IPS-NIHi11 (cell line): ENCODE data around the gene CDV3.
"Not testable (repeated sequence)": the region's sequence is repeated elsewhere in the genome, so short reads cannot be mapped to it uniquely, and the experiment has no call there.

Experiments used
- DNase-seq: peaks from one replicate; pipeline ENCODE4 v3.0.0; 2012; ENCODE audit warnings: mixed read lengths, low spot score

CDV3 gene, protein sequence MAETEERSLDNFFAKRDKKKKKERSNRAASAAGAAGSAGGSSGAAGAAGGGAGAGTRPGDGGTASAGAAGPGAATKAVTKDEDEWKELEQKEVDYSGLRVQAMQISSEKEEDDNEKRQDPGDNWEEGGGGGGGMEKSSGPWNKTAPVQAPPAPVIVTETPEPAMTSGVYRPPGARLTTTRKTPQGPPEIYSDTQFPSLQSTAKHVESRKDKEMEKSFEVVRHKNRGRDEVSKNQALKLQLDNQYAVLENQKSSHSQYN

DNA sequence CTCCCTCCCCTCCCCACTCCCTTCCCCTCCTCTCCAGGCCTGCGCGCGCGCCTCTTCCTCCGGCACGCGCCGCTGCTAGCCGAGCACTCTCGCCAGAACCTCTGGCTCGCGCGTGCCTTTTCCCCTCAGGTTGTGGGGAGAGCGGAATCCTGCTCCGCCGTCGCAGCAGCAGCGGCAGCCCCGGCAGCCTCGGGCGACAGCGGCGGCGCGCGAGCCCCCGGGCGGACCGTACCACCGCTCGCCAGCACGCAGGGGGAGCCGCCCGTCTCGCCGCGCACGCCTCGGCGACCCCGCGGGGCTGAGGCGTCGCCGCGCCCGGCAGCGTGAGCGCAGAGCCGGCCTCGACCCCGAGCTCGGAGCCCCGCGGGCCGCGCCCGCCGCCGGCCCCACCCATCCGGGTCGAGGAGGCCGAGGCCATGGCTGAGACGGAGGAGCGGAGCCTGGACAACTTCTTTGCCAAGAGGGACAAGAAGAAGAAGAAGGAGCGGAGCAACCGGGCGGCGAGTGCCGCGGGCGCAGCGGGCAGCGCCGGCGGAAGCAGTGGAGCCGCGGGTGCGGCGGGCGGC lies at the start of gene CDV3:
TSS of gene CDV3 (plus strand) at position 58 of the 566 bp plus-strand sequence. CDS start at position 417, 359 bp downstream.
- DNase-seq = peak; percentile 66

DNA sequence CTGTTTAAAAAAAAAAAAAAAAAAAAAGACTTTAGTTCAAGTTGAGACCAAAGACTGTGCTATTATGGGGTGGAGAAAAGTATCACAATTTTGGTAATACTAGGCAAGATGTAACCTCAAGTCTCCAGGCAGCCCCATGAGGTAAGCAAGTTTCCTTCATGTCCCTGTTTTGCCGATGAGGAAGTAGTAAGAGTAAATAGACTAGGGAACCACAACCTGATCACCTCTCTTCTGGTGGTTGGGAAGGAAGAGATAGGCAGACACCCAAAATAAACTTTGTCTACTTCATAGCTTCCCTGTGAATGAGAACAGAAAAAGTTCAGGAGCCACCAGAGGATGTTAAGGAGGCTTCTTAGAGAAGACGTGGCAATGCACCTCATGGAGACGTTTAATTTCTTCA lies 49.7 kb upstream of the CDV3 start:
- DNase-seq = not testable (repeated sequence)

DNA sequence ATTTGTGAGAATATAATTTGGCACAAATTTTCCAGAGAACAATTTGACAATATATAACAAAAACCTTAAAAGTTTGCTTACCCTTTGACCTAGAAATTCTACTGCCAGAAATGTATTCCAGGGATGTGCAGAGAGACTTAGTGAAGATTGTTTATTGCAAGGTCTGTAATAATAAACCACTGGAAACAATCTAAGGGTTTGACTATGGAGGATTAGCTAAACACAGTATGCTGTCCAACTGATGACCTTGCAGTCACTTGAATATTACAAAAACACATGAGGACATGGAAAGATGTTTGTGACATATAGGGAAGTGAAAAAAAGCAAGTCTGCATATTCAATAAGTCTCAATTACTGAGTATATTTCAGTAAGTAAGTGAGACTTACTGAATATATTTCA lies 48.1 kb upstream of the CDV3 start:
- no peak for DNase-seq

DNA sequence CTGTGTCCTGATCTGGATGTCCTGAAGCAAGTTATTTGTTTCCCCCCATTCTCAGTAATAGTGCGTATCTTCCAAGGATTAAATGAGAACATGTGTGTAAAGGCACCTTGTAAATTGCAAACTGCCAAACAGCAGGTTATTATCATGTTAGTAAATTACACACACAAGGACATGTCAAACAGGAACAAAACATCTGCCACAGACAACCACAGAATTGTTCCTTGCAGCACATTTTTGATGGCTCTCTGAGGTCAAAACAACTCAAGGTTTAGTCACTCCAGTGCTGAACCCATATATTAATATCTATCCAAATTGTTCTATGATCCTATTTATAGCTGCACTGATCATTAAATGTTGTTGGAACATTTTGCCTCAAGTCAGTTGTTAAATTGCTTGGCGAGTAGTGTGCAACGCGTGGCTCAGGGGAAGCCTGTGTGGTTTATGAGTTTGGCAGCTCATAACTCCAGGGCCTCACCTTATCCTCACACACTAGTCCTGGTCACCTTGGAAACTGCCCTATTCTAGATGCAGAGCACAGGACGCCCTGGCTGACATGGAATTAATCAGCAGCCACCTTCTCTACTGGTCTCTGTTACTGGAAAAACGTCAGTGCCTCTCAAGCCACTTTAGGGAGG lies 46.3 kb upstream of the CDV3 start:
- no peak for DNase-seq

DNA sequence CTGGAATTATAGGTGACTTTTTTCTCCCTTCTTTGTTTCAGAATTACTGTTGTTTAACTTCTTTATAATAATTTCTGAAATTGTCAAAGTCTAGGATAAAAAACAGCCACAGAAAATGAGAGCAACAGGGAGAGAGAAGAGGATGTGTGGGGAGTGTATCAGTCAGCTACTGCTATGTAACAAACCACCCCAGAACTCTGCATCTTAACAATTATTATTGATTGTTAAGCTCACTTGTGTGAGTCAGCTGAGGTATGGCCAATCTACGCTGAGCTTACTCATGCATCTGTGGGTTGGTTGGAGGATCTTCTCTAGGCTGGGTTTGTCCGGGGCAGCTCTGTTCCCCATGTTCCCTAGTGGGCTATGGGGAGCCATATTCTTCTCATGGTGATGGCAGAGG lies 43.7 kb upstream of the CDV3 start:
- no peak for DNase-seq

DNA sequence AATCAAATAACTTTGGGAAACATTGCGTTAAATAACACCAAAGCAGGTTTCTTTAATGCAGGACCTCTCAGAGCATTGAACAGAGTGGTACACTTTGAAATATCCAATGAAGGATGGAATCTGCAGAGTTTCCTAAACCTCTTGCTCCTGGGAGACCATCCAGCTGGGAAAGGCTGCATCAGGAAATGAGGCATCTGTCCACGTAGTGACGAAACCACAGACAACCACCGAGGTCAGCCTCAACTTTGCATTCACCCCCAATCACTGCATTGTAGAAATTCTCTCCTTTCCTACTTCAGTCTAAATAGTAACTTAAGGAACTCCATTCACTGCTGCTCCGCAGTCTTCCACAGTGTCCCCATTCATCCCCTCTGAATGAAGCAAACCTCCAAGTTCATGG lies 41.5 kb upstream of the CDV3 start:
- no peak for DNase-seq

DNA sequence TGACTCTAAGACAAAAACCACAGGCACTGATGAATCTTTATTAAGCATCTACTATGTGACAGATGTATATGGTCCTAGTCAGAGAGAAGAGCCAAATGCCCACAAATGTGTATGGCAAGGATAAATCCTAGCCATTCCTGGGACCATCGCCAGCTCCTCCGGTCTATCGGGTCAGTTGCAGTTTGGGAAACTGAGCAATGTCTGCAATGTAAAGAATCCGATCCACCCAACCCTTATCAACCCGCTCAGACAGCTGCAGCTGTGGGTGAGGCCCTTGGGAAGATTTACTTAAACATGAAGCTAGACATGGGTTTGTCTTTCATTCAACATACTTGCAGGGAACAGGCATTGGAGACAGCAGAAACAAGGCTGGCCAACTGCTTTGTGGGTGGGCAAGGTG lies 40.5 kb upstream of the CDV3 start:
- DNase-seq = no peak

DNA sequence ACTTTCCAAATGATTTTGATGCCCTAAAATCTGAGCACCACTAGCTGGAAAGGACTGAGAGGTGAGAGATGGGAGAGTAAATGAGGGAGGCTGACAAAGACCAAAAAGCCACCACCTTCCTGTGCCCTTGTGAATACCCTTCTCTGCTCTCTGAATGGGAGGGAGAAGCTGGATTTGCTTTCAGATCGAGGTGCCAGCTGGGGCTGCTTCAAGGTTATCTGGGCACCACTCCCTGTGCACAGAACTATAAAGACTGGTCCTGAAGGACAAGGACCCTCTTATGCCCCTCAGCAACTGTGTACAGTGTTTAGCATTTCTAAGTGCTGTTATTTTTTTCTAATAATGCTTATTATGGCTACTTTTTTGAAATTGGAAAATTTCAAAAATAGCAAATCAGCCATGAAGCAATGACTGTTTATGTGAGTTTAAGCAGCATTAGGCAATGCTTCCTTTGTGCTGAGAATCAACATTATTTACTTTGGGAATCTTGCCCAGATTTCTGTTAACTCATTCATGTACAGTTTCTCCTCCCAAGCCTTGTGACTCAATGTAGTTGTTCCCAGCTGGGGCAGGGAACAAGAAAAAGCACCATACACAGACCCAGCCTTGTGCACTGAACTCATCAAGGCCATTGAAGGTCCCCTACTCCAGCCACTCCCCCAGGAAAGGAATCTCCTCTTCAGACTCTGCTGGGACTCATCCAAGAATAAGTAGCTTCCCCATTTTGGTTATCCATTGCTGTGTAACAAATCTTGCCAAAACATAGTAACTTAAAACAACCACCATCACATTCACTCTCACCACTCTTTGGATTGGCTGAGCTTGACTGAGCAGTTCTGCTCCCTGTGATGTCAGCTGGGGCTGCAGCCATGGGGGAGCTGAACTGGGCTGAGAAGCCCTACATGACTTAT lies 37.3 kb upstream of the CDV3 start:
- DNase-seq = no peak

DNA sequence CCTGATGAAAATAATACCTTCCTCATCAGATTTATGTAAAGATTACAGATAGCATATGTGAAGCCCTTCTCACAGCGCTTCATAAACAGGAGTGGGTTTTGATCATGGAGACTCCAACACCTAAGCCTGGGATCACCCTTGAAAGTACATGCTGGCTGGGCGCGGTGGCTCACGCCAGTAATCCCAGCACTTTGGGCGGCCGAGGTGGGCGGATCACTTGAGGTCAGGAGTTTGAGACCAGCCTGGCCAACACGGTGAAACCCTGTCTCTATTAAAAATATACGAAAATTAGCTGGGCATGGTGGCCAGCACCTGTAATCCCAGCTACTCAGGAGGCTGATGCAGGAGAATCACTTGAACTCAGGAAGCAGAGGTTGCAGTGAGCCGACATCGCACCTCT lies 36.4 kb upstream of the CDV3 start:
- not testable (repeated sequence) for DNase-seq

DNA sequence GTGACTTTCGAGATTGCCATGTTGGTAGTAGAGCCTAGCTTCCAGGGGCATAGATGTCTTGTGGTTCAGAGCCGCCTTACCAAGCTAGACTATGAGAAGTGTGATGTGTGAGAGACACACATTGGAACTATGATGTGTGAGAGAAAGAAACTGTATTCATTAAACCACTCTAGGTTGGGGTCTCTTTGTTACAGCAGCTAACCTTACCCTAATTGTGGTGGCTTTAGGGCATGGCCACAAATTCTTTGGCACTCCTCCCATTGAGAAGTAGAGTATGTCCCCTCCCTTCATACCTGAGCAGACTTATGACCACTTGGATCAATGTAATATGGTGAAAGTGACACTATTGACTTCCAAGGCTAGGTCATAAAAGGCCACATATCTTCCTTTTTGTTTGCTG lies 35.3 kb upstream of the CDV3 start:
- no peak for DNase-seq

DNA sequence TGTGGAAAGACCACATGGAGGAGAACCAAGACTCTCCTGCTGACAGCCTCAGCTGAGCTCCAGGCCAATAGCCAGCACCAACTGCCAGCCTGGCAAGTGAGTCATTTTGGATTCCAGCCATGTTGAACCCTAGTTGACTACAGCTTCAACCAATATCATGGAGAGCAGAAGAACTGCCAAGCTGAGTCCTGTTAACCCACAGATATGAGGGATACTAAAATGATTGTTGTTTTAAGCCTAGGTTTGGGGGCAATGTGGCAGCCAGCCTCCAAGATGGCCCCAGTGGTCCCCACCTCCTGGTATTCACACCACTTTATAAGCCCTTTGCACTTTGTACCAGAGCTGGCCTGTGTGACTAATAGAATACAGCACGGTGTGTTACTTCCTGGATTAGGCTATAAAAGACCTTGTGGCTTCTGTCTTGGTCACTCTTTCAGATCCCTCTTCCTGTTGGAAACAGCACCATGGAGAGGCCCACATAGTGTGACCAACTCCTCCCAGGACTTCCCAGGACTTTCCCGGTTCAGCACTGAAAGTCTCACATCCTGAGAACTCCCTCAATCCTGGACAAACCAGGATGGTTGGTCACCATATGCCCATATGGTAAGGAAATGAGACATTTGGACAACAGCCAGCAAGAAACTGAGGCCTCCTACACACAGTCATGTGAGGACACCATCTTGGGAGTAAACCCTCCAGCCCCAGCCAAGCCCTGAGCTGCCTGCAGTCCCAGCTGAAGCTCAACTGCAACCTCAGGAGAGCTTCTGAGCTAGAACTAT lies 32.4 kb upstream of the CDV3 start:
- no peak for DNase-seq

DNA sequence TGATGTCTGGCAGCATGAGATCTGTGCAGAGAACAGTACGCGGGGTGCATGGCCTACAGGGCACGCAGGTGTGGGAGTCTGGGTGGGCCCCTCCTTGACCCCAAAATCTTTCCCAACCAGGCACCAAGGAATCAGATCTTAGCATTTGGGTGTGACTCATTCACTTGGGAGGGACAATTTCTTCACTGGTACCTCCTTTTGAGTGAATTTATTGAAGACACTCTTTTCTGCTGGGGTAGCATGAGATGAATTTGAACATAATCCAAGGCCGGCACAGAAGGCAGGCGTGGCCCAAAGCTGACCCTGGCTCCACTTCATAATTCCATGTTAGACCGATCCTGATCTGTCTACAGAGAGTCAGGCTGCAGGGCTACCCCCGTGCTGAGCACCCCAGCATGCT lies 30.6 kb upstream of the CDV3 start:
- no peak for DNase-seq

DNA sequence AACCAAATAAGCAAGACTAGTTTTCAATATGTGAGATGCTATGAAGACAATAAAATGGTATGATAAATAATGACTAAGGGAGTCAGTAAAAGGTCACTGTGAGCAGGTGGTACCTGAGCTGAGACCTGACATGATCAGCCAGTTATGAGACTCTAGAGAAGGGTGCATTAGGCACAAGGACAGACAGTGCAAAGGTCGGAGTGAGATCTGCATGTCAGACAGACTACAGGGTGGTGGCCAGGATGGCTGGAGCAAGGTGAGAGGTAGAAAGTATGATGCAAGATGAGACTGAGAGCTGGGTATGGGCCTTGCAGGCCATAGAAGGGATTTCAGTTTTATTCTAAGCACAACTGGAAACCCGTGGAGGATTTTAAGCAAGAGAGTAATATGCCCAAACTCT lies 28.5 kb upstream of the CDV3 start:
- not testable (repeated sequence) for DNase-seq

DNA sequence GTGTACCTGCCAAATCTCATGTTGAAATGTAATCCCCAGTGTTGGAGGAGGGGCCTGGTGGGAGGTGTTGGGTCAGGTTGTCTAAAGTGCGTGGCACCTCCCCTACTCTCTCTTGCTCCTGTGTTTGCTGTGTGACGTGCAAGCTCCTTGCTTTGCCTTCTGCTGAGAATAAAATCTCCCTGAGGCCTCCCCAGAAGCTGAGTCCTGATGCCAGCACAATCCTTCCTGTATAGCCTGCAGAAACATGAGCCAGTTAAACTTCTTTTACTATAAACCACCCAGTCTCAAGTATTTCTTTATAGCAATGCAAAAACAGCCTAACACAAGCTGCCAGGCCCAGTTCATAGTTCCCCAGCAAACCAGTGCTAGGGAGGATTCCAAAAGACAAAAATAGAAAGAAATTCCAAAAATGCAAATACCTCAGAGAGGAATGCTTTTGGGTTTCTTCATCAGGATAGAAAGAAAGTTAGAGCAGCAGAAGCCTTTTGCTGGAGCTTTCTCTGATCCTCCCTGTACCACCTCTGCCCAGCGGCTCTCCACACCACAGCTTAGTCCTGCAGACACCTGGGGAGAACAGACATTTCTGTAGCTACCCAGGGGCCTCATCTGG lies 25.9 kb upstream of the CDV3 start:
- no peak for DNase-seq

DNA sequence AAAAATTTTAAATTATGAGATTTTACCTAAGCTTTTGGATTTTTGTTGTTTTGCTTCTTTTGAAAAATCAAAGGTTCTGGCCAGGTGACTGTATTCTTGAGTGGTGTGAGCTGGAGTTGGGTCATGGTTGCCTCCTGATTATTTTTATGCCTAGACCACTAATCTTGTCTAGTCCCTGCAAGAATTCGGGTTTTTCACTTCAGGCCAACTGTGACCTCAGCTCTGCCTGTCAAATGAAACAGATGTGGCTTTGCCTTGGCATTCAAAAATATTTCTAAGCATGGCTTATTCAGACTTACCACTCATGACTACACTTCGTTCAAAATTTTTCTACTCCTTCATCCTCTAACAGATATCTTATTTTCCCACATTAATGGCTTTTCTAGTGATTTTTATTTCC lies 25.4 kb upstream of the CDV3 start:
- no peak for DNase-seq

DNA sequence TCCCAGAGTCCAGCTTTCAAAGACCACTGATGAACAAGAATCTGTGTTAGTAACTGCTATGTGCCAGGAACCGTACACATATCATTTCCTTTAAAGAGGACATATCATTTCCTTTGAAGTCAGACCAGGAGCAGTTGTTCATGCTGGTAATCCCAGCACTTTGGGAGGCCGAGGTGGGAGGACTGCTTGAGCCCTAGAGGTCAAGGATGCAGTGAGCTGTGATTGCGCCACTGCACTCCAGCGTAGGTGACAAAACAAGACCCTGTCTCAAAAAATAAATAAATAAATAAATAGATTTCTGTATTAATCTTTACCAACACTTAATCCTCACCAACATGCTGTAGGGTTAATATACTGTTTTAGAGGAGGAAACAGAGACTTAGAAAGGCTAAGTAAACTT lies 23.9 kb upstream of the CDV3 start:
- no peak for DNase-seq

DNA sequence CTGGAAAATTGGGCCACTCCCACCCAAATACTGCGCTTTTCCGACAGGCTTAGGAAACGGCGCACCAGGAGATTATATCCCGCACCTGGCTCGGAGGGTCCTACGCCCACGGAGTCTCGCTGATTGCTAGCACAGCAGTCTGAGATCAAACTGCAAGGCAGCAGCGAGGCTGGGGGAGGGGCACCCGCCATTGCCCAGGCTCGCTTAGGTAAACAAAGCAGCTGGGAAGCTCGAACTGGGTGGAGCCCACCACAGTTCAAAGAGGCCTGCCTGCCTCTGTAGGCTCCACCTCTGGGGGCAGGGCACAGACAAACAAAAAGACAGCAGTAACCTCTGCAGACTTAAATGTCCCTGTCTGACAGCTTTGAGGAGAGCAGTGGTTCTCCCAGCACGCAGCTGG lies 21.9 kb upstream of the CDV3 start:
- not testable (repeated sequence) for DNase-seq

DNA sequence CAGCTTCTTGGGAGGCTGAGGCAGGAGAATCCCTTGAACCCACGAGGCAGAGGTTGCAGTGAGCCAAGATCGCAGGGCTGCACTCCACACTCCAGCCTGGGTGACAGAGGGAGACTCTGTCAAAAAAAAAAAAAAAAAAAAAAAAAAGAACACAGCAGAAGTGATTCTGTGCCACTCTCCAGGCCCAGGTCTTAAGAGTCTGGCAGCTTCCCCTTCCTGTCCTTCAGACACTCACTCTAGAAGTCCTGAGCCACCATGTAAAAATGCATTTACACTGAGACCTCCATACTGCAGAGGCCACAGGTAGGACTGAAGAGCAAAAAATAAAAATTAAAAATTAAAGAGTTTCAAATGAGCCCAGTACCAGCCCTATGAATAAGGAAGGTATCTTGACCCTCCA lies 11.8 kb upstream of the CDV3 start:
- no peak for DNase-seq

DNA sequence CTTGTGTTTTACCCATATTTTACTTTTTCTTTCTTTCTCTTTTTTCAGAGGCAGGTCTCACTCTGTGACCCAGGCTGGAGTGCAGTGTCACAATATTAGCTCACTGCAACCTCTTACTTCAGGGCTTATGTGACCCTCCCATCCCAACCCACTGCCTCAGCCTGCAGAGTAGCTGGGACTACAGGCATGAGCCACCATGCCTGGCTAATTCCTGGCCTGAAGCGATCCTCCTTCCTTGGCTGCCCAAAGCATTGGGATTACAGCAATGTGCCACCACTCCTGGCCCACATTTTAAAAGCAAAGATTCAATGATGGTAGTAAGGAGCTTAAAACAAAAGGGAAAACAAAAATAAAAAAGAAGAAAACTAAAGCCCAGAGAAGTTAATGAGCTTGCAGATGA lies 11.1 kb upstream of the CDV3 start:
- DNase-seq = no peak

DNA sequence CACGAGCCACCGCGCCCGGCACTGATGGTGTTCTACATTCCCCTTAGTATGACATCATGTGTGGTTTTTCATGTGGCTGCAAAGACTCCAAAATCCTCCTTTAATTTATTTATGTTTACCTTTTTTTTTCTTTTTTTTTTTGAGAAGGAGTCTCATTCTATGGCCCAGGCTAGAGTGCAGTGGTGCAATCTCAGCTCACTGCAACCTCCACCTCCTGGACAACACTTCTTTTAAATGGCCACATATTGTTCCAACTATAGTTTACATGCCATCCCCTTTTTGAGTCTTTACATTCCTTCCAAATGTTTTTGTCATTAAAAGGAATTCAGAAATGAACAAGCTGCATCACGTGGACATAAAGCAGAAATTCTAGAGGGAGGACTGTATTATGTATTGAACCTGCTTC lies 10.3 kb upstream of the CDV3 start:
- no peak for DNase-seq

DNA sequence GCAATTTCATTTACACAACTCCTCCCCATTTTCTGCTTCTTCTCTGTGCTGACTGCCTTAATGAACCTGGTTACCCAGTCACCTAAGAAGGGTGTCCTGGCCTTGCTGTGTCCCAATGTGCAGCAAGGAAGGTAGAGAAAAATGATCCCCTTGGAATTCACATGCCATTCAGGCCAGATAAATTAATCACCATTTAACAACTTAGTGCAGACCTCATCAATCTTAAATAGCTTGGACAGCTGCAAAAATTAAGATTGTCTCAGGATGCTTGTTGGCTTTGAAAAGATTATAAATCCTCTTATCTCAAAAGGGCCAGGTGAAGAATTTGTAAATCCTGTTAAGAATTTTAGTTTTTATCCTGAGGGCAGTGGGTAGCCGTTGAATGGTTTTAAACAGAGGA lies 9.7 kb upstream of the CDV3 start:
- no peak for DNase-seq
